Measurements from ENCODE around the gene NOL3. TPM values are rescaled to one million over a fixed set of nuclear protein-coding genes. Genes with fewer than 3 reads are reported as not detected.

NOL3 gene
- total RNA-seq, 2 donors from 2014 or later: 26.2 to 31.0 TPM

GRCh38 chr16:67141391-67141790, 28.9 kb upstream of the NOL3 start:
- intact Hi-C loops (cut with DNase I): no loop called here
- Histone ChIP-seq H3K27me3 (no peaks in the 10 kb centered on the region), H3K4me3 (no peak overlapping the region), H3K36me3 (peaks cover 3% of the 10 kb centered on the region), H3K27ac (no peak overlapping the region), H3K4me1 (no peaks in the 10 kb centered on the region), H3K9ac (ENCODE audit: low read depth in 2 of 2, low read length in 2 of 2) (no peak overlapping the region), H3K9me3 (no peaks in the 10 kb centered on the region)
- TF ChIP-seq, protein P1, sequence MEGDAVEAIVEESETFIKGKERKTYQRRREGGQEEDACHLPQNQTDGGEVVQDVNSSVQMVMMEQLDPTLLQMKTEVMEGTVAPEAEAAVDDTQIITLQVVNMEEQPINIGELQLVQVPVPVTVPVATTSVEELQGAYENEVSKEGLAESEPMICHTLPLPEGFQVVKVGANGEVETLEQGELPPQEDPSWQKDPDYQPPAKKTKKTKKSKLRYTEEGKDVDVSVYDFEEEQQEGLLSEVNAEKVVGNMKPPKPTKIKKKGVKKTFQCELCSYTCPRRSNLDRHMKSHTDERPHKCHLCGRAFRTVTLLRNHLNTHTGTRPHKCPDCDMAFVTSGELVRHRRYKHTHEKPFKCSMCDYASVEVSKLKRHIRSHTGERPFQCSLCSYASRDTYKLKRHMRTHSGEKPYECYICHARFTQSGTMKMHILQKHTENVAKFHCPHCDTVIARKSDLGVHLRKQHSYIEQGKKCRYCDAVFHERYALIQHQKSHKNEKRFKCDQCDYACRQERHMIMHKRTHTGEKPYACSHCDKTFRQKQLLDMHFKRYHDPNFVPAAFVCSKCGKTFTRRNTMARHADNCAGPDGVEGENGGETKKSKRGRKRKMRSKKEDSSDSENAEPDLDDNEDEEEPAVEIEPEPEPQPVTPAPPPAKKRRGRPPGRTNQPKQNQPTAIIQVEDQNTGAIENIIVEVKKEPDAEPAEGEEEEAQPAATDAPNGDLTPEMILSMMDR (IDR thresholded peaks at IDR 0.05): no peak
- no peak for DNase-seq

DNA sequence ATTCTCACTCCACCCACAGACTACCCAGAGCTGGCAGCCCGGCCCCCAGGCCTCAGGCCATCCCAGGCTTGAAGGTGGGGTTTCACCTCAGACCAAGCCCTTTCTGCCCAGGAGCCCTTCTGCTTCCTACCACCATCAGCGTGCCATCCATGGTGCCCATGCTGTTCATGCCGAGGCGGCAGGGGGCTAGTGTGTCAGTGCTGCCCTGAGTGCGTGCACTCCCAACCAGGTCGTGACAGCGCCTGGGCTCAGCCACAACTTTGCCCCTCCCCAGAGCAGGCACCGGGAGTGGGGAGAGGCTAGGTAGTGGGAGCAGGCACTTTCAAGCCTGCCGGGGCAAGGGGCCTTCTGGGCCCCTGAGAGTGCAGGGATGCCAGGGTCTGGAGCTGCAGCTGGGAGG, 28.0 kb upstream of the NOL3 start:
- H3K36me3 ChIP-seq: peaks cover 3% of the 10 kb centered on the region
- H3K27ac ChIP-seq: no peak overlapping the region
- no peaks in the 10 kb centered on the region for H3K27me3 ChIP-seq
- TF ChIP-seq, protein P1 (IDR thresholded peaks at IDR 0.05): no peak
- no peaks in the 10 kb centered on the region for H3K4me1 ChIP-seq
- no peaks in the 10 kb centered on the region for H3K9me3 ChIP-seq
- no peak for DNase-seq
- intact Hi-C loops (cut with DNase I): no loop called here
- no peak overlapping the region for H3K9ac ChIP-seq (ENCODE audit: low read depth in 2 of 2, low read length in 2 of 2)
- no peak overlapping the region for H3K4me3 ChIP-seq

- TF ChIP-seq, protein P1 (IDR thresholded peaks at IDR 0.05): no peak
- no peak overlapping the region for H3K9ac ChIP-seq (ENCODE audit: low read depth in 2 of 2, low read length in 2 of 2)
Measured at GRCh38 chr16:67144943-67145342, 25.4 kb upstream of the NOL3 start.

GRCh38 chr16:67145746-67146145, 24.6 kb upstream of the NOL3 start:
- DNase-seq: no peak
- peaks cover 3% of the 10 kb centered on the region for H3K36me3 ChIP-seq
- H3K9ac ChIP-seq (ENCODE audit: low read depth in 2 of 2, low read length in 2 of 2): no peak overlapping the region
- TF ChIP-seq, protein P1 (IDR thresholded peaks at IDR 0.05): no peak
- no peaks in the 10 kb centered on the region for H3K9me3 ChIP-seq
- no peak overlapping the region for H3K27ac ChIP-seq
- H3K27me3 ChIP-seq: no peaks in the 10 kb centered on the region
- intact Hi-C loops (cut with DNase I): no loop called here
- H3K4me1 ChIP-seq: no peaks in the 10 kb centered on the region
- H3K4me3 ChIP-seq: no peak overlapping the region

More at GRCh38 chr16:67144943-67145342, 25.4 kb upstream of the NOL3 start:
- H3K27ac ChIP-seq: no peak overlapping the region
- no peak overlapping the region for H3K4me3 ChIP-seq
- no peaks in the 10 kb centered on the region for H3K4me1 ChIP-seq
- no peak for DNase-seq
- peaks cover 3% of the 10 kb centered on the region for H3K36me3 ChIP-seq
- no peaks in the 10 kb centered on the region for H3K9me3 ChIP-seq
- intact Hi-C loops (cut with DNase I): no loop called here
- no peaks in the 10 kb centered on the region for H3K27me3 ChIP-seq

DNA sequence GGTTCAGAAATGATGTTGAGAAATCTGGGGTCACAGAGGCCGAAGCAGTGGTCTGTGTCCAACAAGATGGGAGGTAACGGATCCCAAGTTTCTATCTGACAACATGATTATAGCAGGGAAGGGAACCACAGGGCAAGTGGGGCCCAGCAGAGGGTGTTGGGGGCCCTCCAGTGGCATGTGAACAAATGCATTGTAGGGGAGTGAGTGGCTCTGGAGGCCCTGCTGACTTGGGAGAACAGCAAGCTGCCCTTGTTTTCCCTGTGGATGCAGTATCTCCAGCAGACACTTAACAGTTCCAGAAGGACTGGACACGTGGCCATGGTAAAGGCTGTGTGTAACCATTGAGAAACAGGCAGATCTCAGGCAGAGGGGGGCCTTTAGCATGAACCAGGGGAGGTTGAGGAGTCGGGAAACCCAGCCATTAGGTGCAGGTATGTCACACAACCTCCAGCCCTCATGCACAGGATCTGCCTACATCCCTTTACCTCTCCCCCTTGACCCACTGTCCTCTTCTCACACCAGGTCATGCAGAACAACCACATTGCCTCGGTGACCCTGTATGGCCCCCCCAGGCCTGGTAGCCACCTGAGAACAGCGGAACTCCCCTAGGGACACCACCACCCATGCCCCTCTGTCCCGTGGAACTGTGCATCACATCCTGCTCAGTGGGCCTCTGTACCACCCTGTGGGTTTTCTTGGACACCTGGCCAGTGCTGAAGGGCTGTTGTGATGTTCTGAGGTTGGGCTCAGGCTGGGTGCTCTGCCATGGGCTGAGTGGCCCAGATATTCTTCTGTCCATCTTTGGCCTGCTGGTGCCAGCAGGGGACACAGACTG, 23.6 kb upstream of the NOL3 start:
- TF ChIP-seq, protein P1 (IDR thresholded peaks at IDR 0.05): no peak
- H3K4me1 ChIP-seq: no peaks in the 10 kb centered on the region
- no peaks in the 10 kb centered on the region for H3K27me3 ChIP-seq
- H3K9ac ChIP-seq (ENCODE audit: low read depth in 2 of 2, low read length in 2 of 2): no peak overlapping the region
- intact Hi-C loops (cut with DNase I): no loop called here
- DNase-seq: no peak
- peaks cover 3% of the 10 kb centered on the region for H3K36me3 ChIP-seq
- no peaks in the 10 kb centered on the region for H3K9me3 ChIP-seq
- H3K27ac ChIP-seq: no peak overlapping the region
- no peak overlapping the region for H3K4me3 ChIP-seq

Measured in colonic mucosa (tissue), 4 donors.